ENCODE results near the gene SPN. TPM values are rescaled to one million over a fixed set of nuclear protein-coding genes. Genes with fewer than 3 reads are reported as not detected.
"Not testable (repeated sequence)": the region's sequence is repeated elsewhere in the genome, so short reads cannot be mapped to it uniquely, and the experiment has no call there.

Gene SPN
- total RNA-seq, 4 donors from 2014 or later: 4.0 to 5.7 (median 4.7) TPM

DNA sequence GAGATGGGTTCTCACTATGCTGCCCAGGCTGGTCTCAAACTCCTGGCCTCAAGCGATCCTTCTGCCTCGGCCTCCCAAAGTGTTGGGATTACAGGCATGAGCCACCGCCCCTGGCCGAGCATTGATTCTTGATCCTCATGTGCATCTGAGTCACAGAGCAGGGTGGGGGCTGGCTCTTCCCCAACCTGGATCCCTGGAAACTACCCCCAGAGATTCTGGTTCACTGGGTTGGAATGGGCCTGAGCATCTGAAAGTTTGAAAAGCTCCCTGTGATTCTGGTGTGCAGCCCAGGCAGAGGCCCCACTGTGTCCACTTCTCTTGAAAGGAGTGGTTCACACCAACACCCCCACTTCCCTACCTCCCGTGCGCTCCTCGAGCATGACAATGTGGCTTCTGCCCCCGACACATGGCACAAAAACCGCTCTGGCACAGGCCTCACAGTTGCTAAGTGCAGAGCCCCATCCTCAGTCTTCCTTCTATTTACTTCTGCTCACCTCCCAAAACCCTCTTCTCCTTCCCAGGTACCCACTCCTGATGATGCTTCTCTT, 20.6 kb downstream of the SPN start:
- DNase-seq (ENCODE audit: low spot score in 2 of 2): no peak
- WGBS, 2 donors: 90 to 94% methylated on average over 9 of the region's 9 CpGs
- intact Hi-C loops (cut with DNase I; ENCODE audit: low total_unique reads): no loop called here

DNA sequence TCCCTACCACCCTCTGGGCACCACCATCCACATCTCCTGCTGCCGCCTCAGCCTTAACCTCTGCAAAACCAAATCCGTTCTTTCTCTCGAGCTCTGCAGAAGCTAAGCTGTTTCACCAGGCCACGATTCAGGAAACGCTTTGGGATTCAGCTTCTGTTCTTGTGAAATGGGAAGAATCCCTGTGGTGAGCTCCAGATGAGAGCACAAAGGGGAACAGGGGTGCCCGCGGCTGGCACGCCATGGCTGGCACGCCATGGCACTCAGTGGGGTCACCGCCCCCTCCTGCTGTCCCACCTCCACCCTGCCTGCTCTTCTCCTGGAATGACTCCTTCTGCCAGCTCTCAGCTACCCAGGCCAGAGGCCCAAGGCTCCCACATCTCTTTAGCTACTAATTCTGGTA, 21.6 kb downstream of the SPN start:
- no peak overlapping the region for H3K4me3 ChIP-seq (ENCODE audit: low read depth, poor library complexity, severe bottlenecking)
- intact Hi-C loops (cut with DNase I; ENCODE audit: low total_unique reads): no loop called here
- WGBS, 2 donors: 96 to 97% methylated on average over 10 of the region's 10 CpGs
- no peak for DNase-seq (ENCODE audit: low spot score in 2 of 2)
- no peak for TF ChIP-seq POLR2A (IDR thresholded peaks at IDR 0.05)
- TF ChIP-seq, protein P1, sequence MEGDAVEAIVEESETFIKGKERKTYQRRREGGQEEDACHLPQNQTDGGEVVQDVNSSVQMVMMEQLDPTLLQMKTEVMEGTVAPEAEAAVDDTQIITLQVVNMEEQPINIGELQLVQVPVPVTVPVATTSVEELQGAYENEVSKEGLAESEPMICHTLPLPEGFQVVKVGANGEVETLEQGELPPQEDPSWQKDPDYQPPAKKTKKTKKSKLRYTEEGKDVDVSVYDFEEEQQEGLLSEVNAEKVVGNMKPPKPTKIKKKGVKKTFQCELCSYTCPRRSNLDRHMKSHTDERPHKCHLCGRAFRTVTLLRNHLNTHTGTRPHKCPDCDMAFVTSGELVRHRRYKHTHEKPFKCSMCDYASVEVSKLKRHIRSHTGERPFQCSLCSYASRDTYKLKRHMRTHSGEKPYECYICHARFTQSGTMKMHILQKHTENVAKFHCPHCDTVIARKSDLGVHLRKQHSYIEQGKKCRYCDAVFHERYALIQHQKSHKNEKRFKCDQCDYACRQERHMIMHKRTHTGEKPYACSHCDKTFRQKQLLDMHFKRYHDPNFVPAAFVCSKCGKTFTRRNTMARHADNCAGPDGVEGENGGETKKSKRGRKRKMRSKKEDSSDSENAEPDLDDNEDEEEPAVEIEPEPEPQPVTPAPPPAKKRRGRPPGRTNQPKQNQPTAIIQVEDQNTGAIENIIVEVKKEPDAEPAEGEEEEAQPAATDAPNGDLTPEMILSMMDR (IDR thresholded peaks at IDR 0.05): no peak

More for the DNA sequence above, 20.6 kb downstream of the SPN start:
- TF ChIP-seq, protein P1 (IDR thresholded peaks at IDR 0.05): no peak
- no peak for TF ChIP-seq POLR2A (IDR thresholded peaks at IDR 0.05)
- no peak overlapping the region for H3K4me3 ChIP-seq (ENCODE audit: low read depth, poor library complexity, severe bottlenecking)

DNA sequence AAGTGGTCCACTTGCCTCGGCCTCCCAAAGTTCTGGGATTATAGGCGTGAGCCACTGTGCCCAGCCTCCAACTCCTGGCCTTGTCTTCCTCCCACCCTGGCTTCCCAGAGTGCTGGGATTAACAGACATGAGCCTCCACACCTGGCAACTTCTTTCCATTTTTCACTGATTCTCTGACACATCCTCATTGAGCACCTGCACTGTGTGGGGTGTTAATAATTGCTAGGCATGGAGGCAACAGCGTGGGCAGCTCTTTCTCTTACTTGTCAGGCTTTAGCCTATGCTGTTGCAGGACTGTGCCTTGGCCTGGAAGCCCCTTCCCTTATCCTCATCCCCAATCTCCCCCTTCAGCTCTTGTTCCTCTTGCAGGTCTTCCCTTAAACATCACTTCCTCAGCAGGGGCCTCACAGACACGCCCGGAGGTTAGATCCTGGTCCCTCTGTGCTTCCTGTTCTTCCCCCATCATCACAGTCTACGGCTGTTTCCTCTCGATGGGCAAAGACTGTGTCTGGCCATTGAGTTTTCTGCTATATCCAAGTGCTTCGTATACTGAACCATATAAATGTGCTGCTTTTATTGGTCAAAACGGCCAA, 23.8 kb downstream of the SPN start:
- WGBS, 2 donors: 75 to 81% methylated on average over 9 of the region's 9 CpGs
- TF ChIP-seq, protein P1 (IDR thresholded peaks at IDR 0.05): no peak
- TF ChIP-seq POLR2A (IDR thresholded peaks at IDR 0.05): no peak
- DNase-seq (ENCODE audit: low spot score in 2 of 2): no peak
- intact Hi-C loops (cut with DNase I; ENCODE audit: low total_unique reads): no loop called here
- H3K4me3 ChIP-seq (ENCODE audit: low read depth, poor library complexity, severe bottlenecking): no peak overlapping the region

DNA sequence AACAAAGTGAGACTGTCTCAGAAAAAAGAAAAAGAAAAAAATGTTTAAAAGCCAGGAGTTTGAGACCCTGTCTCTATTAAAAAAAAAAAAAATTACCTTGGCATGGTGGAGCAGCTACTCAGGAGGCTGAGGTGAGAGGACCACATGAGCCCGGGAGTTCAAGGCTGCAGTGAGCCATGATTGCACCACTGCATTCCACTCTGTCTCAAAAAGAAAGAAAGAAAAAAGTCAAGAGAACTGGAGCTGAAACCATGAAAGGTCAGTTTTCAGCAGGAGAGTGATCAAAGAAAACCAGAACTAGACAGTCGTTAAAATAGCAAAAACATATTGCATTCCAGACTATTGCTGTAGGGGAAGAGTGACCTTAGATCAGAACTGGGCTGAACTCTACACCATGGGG, 24.7 kb downstream of the SPN start:
- 68 to 69% methylated on average over 2 of the region's 2 CpGs for WGBS, 2 donors
- no peak overlapping the region for H3K4me3 ChIP-seq (ENCODE audit: low read depth, poor library complexity, severe bottlenecking)
- TF ChIP-seq, protein P1 (IDR thresholded peaks at IDR 0.05): no peak
- TF ChIP-seq POLR2A (IDR thresholded peaks at IDR 0.05): no peak
- intact Hi-C loops (cut with DNase I; ENCODE audit: low total_unique reads): no loop called here
- DNase-seq (ENCODE audit: low spot score in 2 of 2): no peak

DNA sequence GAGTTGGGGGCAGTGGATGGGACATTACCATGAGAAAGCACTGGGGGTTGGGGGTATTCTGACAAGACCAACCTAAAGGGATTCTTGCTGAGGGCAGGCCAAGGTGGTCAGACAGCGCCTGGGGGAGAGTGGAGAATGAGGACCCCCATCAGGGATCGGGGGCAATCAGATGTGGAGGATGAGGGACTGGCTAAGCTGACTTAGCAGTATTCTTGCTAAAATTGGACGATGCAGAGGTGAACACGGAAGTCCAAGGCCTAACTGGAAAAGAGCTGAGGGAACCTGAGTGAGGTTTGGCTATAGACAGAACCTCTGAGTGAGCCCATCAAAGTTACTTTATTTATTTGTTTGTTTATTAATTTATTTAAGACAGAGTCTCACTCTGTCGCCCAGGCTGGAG, 25.1 kb downstream of the SPN start:
- 90 to 95% methylated on average over 5 of the region's 5 CpGs for WGBS, 2 donors
- DNase-seq (ENCODE audit: low spot score in 2 of 2): no peak
- TF ChIP-seq POLR2A (IDR thresholded peaks at IDR 0.05): no peak
- intact Hi-C loops (cut with DNase I; ENCODE audit: low total_unique reads): no loop called here
- no peak overlapping the region for H3K4me3 ChIP-seq (ENCODE audit: low read depth, poor library complexity, severe bottlenecking)

DNA sequence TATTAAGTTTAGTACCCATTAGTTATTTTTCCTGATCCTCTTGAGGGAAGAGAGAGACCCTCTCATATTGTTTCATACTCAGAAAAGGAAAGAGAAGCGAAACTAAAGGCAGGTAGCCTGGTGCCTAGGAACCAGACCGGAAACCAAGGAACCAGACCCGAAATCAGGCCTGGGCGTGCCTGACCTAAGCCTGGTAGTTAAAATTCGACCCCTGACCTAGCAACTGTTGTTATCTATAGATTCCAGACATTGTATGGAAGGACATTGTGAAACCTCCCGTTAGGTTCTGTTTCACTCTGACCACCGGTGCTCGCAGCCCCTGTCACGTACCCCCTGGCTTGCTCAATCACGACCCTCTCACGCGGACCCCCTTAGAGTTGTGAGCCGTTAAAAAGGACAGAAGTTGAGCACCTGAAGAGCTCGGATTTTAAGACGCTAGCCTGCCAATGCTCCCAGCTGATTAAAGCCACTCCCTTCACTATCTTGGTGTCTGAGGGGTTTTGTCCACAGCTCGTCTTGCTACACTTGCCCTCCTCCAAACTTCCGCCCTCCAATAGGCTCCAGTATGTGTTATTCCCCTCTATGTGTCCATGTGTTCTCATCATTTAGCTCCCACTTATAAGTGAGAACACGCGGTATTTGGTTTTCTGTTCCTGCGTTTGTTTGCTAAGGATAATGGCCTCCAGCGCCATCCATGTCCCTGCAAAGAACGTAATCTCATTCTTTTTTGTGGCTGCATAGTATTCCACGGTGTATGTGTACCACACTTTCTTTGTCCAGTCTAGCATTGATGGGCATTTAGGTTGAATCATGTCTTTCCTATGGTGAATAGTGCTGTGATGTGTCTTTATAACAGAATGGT, 26.7 kb downstream of the SPN start:
- DNase-seq (ENCODE audit: low spot score in 2 of 2); intact Hi-C loops (cut with DNase I; ENCODE audit: low total_unique reads); H3K4me3 ChIP-seq (ENCODE audit: low read depth, poor library complexity, severe bottlenecking): not testable (repeated sequence)
- 86 to 87% methylated on average over 23 of the region's 23 CpGs for WGBS, 2 donors

DNA sequence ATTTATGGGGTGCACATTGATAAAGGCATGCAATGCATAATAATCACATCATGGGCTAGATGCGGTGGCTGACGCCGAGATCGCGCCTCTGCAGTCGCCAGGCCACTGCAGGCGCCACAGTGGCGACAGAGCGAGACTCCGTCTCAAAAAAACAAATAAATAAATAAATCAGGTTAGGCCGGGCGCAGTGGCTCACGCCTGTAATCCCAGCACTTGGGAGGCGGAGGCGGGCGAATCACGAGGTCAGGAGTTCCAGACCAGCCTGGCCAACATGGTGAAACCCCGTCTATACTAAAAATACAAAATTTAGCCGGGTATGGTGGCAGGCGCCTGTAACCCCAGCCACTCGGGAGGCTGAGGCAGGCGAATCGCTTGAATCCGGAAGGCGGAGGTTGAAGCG, 29.6 kb downstream of the SPN start:
- H3K4me3 ChIP-seq (ENCODE audit: low read depth, poor library complexity, severe bottlenecking); DNase-seq (ENCODE audit: low spot score in 2 of 2); intact Hi-C loops (cut with DNase I; ENCODE audit: low total_unique reads): not testable (repeated sequence)
- 96 to 98% methylated on average over 26 of the region's 26 CpGs for WGBS, 2 donors
